HG03521 (cell line): ENCODE data around the gene HAND1.

Experiments
- ATAC-seq: cut with Tn5 transposase; IDR thresholded peaks from one replicate; pipeline ENCODE4 v1.9.1; 2021; ENCODE audit warnings: mild to moderate bottlenecking, moderate library complexity; ENCODE audit not compliant: unreplicated experiment

Gene HAND1

GRCh38 chr5:154479944-154480750, 2.1 kb upstream of the HAND1 start:
- ATAC-seq, result no peak

GRCh38 chr5:154479160-154479943, 1.3 kb upstream of the HAND1 start:
- ATAC-seq, result no peak

- no peak for ATAC-seq
Measured at GRCh38 chr5:154478752-154479159, 729 bp upstream of the HAND1 start.

- no peak for ATAC-seq
Measured at GRCh38 chr5:154477382-154478223, 424 bp downstream of the HAND1 start.

- ATAC-seq, result no peak
Measured at GRCh38 chr5:154476354-154477205, 1.4 kb downstream of the HAND1 start.

GRCh38 chr5:154475591-154476353, 2.3 kb downstream of the HAND1 start:
- ATAC-seq, result no peak

- no peak for ATAC-seq
Measured at GRCh38 chr5:154474396-154475334, 3.4 kb downstream of the HAND1 start.

- no peak for ATAC-seq
Measured at GRCh38 chr5:154473581-154474283, 4.3 kb downstream of the HAND1 start.

GRCh38 chr5:154472871-154473580, 5.0 kb downstream of the HAND1 start:
- ATAC-seq, result no peak

GRCh38 chr5:154470947-154471870, 6.8 kb downstream of the HAND1 start:
- no peak for ATAC-seq

GRCh38 chr5:154470137-154470536, 7.9 kb downstream of the HAND1 start:
- ATAC-seq, result no peak

GRCh38 chr5:154467655-154468354, 10.2 kb downstream of the HAND1 start:
- peak; percentile 94 for ATAC-seq

GRCh38 chr5:154466671-154467070, 11.4 kb downstream of the HAND1 start:
- ATAC-seq, result no peak

GRCh38 chr5:154466147-154466546, 11.9 kb downstream of the HAND1 start:
- no peak for ATAC-seq

- ATAC-seq, result no peak
Measured at GRCh38 chr5:154465169-154465568, 12.9 kb downstream of the HAND1 start.

- ATAC-seq, result no peak
Measured at GRCh38 chr5:154464438-154464837, 13.6 kb downstream of the HAND1 start.
